Uterus (tissue), 2 donors: ENCODE results near the gene VPS33A.

Source experiments
- CTCF ChIP-seq, 4 experiments: fragments of 200-600 bp in 2 of 4; fragments of 450-650 bp in 2 of 4; sonication (generic) in 2 of 4; IDR thresholded peaks; one replicate each; pipeline ENCODE4 v1.5.1; 2016 to 2019; ENCODE audit warnings: antibody characterized with exemption in 4 of 4, mild to moderate bottlenecking in 2 of 4, moderate library complexity in 1 of 4
- POLR2A ChIP-seq, 2 donors: fragments of 450-650 bp; IDR thresholded peaks; one replicate each; pipeline ENCODE4 v1.6.1; 2016; ENCODE audit warnings: antibody characterized with exemption in 2 of 2, mild to moderate bottlenecking in 1 of 2, moderate library complexity in 1 of 2

GRCh38 chr12:122275459-122275858 lies 9.2 kb upstream of the VPS33A start:
- TF ChIP-seq CTCF (IDR thresholded peaks at IDR 0.05) (no peak), POLR2A (IDR thresholded peaks at IDR 0.05) (no peak)
